Mesenchymal stem cell (in vitro differentiated cells and primary cell): ENCODE results near the gene CAMK1D.

Experiments used
- DNase-seq: peaks from one replicate; pipeline ENCODE4 v3.0.0-alpha.2; 2013
- H2AFZ ChIP-seq: one replicate; pipeline ENCODE4 v1.6.1; 2013; ENCODE audit warnings: low read depth, mild to moderate bottlenecking, control low read depth, inconsistent platforms, low read length, moderate library complexity
- H2AK5ac ChIP-seq: 2 replicates; pipeline ENCODE4 v1.6.1; 2013; ENCODE audit warnings: low read length, moderate library complexity, mild to moderate bottlenecking, inconsistent platforms; ENCODE audit not compliant: severe bottlenecking
- H2BK120ac ChIP-seq: one replicate; pipeline ENCODE4 v1.6.1; 2013; ENCODE audit warnings: low read depth, mild to moderate bottlenecking, inconsistent platforms, low read length, moderate library complexity
- H2BK12ac ChIP-seq, 2 experiments: one replicate each; pipeline ENCODE4 v1.6.1; 2013; ENCODE audit warnings: inconsistent platforms in 2 of 2, low read length in 2 of 2, mild to moderate bottlenecking in 2 of 2, moderate library complexity in 2 of 2, control low read depth in 1 of 2
- H2BK15ac ChIP-seq: one replicate; pipeline ENCODE4 v1.6.1; 2013; ENCODE audit warnings: mild to moderate bottlenecking, low read depth, inconsistent platforms; ENCODE audit not compliant: poor library complexity, severe bottlenecking
- H2BK5ac ChIP-seq: 2 replicates; pipeline ENCODE4 v1.6.1; 2013; ENCODE audit warnings: low read depth, mild to moderate bottlenecking, low read length, control low read depth, inconsistent platforms; ENCODE audit not compliant: poor library complexity, severe bottlenecking
- H3K14ac ChIP-seq, 2 experiments: one replicate each; pipeline ENCODE4 v1.6.1; 2013; ENCODE audit warnings: inconsistent platforms in 2 of 2, low read length in 2 of 2, control low read depth in 1 of 2, mild to moderate bottlenecking in 1 of 2, moderate library complexity in 1 of 2
- H3K18ac ChIP-seq, 2 experiments: one replicate each; pipeline ENCODE4 v1.6.1; 2013; ENCODE audit warnings: inconsistent platforms in 2 of 2, low read length in 2 of 2, control low read depth in 1 of 2, low read depth in 1 of 2, mild to moderate bottlenecking in 1 of 2
- H3K23ac ChIP-seq, 2 experiments: one replicate each; pipeline ENCODE4 v1.6.1; 2013; ENCODE audit warnings: inconsistent platforms in 2 of 2, low read length in 2 of 2, mild to moderate bottlenecking in 2 of 2, moderate library complexity in 2 of 2, control low read depth in 1 of 2
- H3K27ac ChIP-seq: 2 replicates; pipeline ENCODE4 v1.5.1; 2013; ENCODE audit warnings: mild to moderate bottlenecking, moderate library complexity, low read length, control low read depth, inconsistent platforms; ENCODE audit not compliant: poor library complexity, severe bottlenecking
- H3K27me3 ChIP-seq, 2 experiments: 2 replicates each; pipeline versions ENCODE4 v1.6.1 to v1.7.0; 2013; ENCODE audit warnings: low read length in 2 of 2, mild to moderate bottlenecking in 2 of 2, moderate library complexity in 2 of 2, control low read depth in 1 of 2, inconsistent platforms in 1 of 2; ENCODE audit not compliant: control insufficient read depth in 1 of 2, insufficient read depth in 1 of 2
- H3K36me3 ChIP-seq, 2 experiments: 2 replicates each; pipeline versions ENCODE4 v1.6.1 to v1.7.0; 2013; ENCODE audit warnings: low read length in 2 of 2, control low read depth in 1 of 2, inconsistent platforms in 1 of 2, low read depth in 1 of 2, mild to moderate bottlenecking in 1 of 2; ENCODE audit not compliant: insufficient read depth in 2 of 2, control insufficient read depth in 1 of 2
- H3K4ac ChIP-seq, 2 experiments: one replicate each; pipeline ENCODE4 v1.6.1; 2013; ENCODE audit warnings: inconsistent platforms in 2 of 2, low read length in 2 of 2, mild to moderate bottlenecking in 2 of 2, moderate library complexity in 2 of 2, control low read depth in 1 of 2, low read depth in 1 of 2
- H3K4me1 ChIP-seq: 2 replicates; pipeline ENCODE4 v1.6.1; 2013; ENCODE audit warnings: low read depth, low read length, control low read depth; ENCODE audit not compliant: control insufficient read depth, insufficient read depth
- H3K4me2 ChIP-seq: 2 replicates; pipeline ENCODE4 v1.6.1; 2013; ENCODE audit warnings: low read length, mild to moderate bottlenecking, inconsistent platforms; ENCODE audit not compliant: poor library complexity, severe bottlenecking
- H3K4me3 ChIP-seq, 2 experiments: 2 replicates each; pipeline versions ENCODE4 v1.5.1 to v1.7.0; 2013; ENCODE audit warnings: low read length in 2 of 2, mild to moderate bottlenecking in 2 of 2, control low read depth in 1 of 2, low read depth in 1 of 2; ENCODE audit not compliant: insufficient read depth in 1 of 2
- H3K79me1 ChIP-seq: replicated peaks from 2 replicates; pipeline ENCODE4 v1.6.1; 2013; ENCODE audit warnings: mild to moderate bottlenecking, control low read depth, low read length, inconsistent platforms; ENCODE audit not compliant: poor library complexity, severe bottlenecking
- H3K9ac ChIP-seq: 2 replicates; pipeline ENCODE4 v1.7.0; 2013; ENCODE audit warnings: mild to moderate bottlenecking, low read length, moderate library complexity
- H3K9me3 ChIP-seq: 2 replicates; pipeline ENCODE4 v1.7.0; 2013; ENCODE audit warnings: mild to moderate bottlenecking, low read length; ENCODE audit not compliant: control insufficient read depth
- H4K8ac ChIP-seq: one replicate; pipeline ENCODE4 v1.6.1; 2013; ENCODE audit warnings: inconsistent platforms, mild to moderate bottlenecking, low read length, moderate library complexity
- H4K91ac ChIP-seq: one replicate; pipeline ENCODE4 v1.6.1; 2013; ENCODE audit warnings: mild to moderate bottlenecking, low read length, inconsistent platforms
- WGBS: methylation state at CpG from one replicate; pipeline ENCODE4 v1.1.7; 2013; ENCODE audit warnings: mixed read lengths; 5-methylcytosine and 5-hydroxymethylcytosine counted together

The CAMK1D gene

DNA sequence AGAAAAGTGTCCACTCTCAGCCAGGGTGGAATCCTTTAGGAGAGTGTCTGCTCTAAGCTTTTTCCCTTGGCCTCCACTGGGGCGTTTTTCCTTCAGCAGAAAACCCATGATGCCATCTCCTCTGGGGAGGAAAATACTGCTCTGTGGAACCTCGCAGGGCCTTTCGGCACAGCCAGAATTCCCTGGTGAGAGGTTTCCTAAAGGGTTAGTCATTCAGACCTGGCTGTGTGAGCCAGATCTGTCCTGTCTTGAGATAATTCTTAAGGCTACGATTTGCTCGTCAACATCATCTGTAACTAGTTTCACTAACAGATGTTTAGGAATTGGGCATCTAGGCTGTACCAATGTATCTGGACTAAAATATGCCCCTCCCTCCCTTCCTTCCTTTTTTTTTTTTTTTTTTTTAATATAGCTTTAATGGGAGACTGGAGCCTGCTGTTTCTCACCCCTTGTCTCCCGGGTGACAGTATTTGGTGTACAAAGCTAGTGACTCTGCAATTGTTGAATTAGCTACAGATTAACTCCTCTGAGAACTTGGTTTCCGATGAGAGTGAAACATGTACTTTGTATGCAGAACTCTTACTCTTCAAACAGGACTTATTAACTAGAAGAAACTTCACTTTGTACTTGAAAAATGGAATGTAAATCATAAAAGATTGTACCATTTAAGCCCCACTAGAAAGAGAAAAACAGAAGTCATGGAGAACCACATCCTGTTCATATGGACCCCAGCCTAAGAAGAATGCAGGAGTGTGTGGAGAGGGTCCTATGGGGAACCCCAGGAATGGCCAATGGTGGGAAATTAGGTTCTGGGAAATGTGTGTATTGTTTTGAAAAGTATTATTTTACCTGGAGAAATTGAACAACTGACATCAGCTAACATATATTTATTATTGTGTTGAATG is 230.9 kb downstream of the CAMK1D start:
- Histone ChIP-seq H3K14ac (no peak overlapping the region), H3K9ac (peak overlapping the region; percentile 82), H2BK12ac (no peak overlapping the region), H3K4me1 (peaks cover 3% of the 10 kb centered on the region), H2BK5ac (peak overlapping the region; percentile 46), H3K23ac (no peak overlapping the region), H2AK5ac (peak overlapping the region; percentile 81), H3K27ac (peak overlapping the region; percentile 85), H3K4me2 (peak overlapping the region; percentile 10), H2BK15ac (no peak overlapping the region), H3K4ac (no peak overlapping the region), H2BK120ac (no peak overlapping the region), H4K91ac (no peak overlapping the region), H3K27me3 (no peaks in the 10 kb centered on the region), H3K79me1 (peaks cover 49% of the 10 kb centered on the region), H4K8ac (no peak overlapping the region), H3K36me3 (peaks cover 0 to 8% of the 10 kb centered on the region in 2 experiments), H3K4me3 (peak overlapping the region in 1 of 2 experiments; percentile 54), H3K9me3 (peaks cover 7% of the 10 kb centered on the region), H2AFZ (no peak overlapping the region), H3K18ac (no peak overlapping the region)
- 85% methylated on average over 4 of the region's 7 CpGs for WGBS
- DNase-seq, result no peak

- Histone ChIP-seq H2BK120ac (no peak overlapping the region), H3K23ac (no peak overlapping the region), H2BK5ac (no peak overlapping the region)
Measured at GRCh38 chr10:12583891-12584595, 234.7 kb downstream of the CAMK1D start.

DNA sequence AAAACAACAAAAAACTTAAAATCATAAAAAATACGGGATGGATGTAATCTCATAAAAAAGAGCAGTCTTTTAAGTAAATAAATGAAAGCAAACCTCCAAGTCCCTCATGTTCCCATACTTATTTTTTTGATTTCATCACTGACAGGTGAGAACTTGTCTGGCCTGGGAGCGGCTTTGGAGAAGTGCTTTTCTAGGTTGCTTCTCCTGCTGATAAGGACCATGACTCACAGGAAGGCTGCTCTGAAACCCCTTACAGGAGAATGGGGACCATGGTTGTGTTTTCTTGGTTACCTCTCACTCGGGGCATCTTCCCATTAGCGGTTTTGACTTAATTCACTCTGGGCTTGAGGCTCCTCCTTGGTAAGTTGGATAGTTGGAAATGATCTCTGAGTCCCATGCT is 237.4 kb downstream of the CAMK1D start:
- Histone ChIP-seq H3K23ac (no peak overlapping the region), H3K36me3 (peaks cover 0 to 2% of the 10 kb centered on the region in 2 experiments), H3K9ac (no peak overlapping the region), H3K4me2 (no peak overlapping the region), H3K4me3 (no peak overlapping the region), H2BK12ac (no peak overlapping the region), H3K14ac (no peak overlapping the region), H2AK5ac (no peak overlapping the region), H2AFZ (no peak overlapping the region), H3K27me3 (no peaks in the 10 kb centered on the region), H2BK5ac (no peak overlapping the region), H3K27ac (no peak overlapping the region), H3K4ac (no peak overlapping the region), H4K91ac (no peak overlapping the region), H3K79me1 (peaks cover 36% of the 10 kb centered on the region), H3K18ac (no peak overlapping the region), H3K4me1 (no peaks in the 10 kb centered on the region), H2BK120ac (no peak overlapping the region), H3K9me3 (no peaks in the 10 kb centered on the region), H4K8ac (no peak overlapping the region), H2BK15ac (no peak overlapping the region)
- WGBS, result 93% methylated on average over 3 of the region's 4 CpGs
- no peak for DNase-seq

More at GRCh38 chr10:12583891-12584595, 234.7 kb downstream of the CAMK1D start:
- no peak overlapping the region for H2BK15ac ChIP-seq
- no peak overlapping the region for H4K8ac ChIP-seq
- WGBS, result 76% methylated on average over 5 of the region's 5 CpGs
- no peaks in the 10 kb centered on the region for H3K9me3 ChIP-seq
- no peak for DNase-seq
- H3K4me2 ChIP-seq, result no peak overlapping the region
- H2AFZ ChIP-seq, result no peak overlapping the region
- H3K79me1 ChIP-seq, result peaks cover 37% of the 10 kb centered on the region
- no peak overlapping the region for H3K14ac ChIP-seq
- H3K4me1 ChIP-seq, result peaks cover 3% of the 10 kb centered on the region
- no peak overlapping the region for H2AK5ac ChIP-seq
- H3K27ac ChIP-seq, result no peak overlapping the region
- H3K9ac ChIP-seq, result no peak overlapping the region
- peaks cover 0 to 2% of the 10 kb centered on the region in 2 experiments for H3K36me3 ChIP-seq
- no peak overlapping the region for H3K4me3 ChIP-seq
- no peak overlapping the region for H4K91ac ChIP-seq
- H3K27me3 ChIP-seq, result no peaks in the 10 kb centered on the region
- H2BK12ac ChIP-seq, result no peak overlapping the region
- no peak overlapping the region for H3K4ac ChIP-seq
- no peak overlapping the region for H3K18ac ChIP-seq

DNA sequence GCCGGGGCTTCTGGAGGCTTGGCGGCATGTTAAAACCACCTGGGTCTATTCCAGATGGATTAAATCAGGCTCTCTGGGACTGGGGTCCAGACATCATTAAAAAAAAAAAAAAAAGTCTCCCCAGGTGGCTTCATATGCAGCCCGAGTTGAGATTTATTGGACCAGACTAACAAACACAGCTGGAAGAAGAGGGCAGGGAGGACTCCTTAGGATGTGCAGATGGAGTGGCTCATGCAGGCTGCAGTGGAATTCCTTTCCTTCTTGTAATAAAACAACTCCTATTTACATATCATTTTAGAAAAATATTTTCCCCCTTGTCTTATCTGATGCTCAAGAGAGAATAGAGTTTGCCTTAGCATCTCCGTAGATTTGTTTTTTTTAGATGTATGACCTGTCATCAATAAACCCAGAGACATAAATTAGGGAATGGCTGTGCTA is 238.1 kb downstream of the CAMK1D start:
- no peak overlapping the region for H3K18ac ChIP-seq
- no peak overlapping the region for H4K91ac ChIP-seq
- no peak for DNase-seq
- no peak overlapping the region for H3K27ac ChIP-seq
- H3K9me3 ChIP-seq, result no peaks in the 10 kb centered on the region
- H3K36me3 ChIP-seq, result peaks cover 0 to 2% of the 10 kb centered on the region in 2 experiments
- no peaks in the 10 kb centered on the region for H3K4me1 ChIP-seq
- H2BK12ac ChIP-seq, result no peak overlapping the region
- no peak overlapping the region for H2AFZ ChIP-seq
- no peak overlapping the region for H2BK15ac ChIP-seq
- 52% methylated on average over 4 of the region's 4 CpGs for WGBS
- H2AK5ac ChIP-seq, result no peak overlapping the region
- no peak overlapping the region for H3K23ac ChIP-seq
- H2BK120ac ChIP-seq, result no peak overlapping the region
- no peak overlapping the region for H3K4ac ChIP-seq
- H3K79me1 ChIP-seq, result peaks cover 40% of the 10 kb centered on the region
- H3K4me3 ChIP-seq, result peak overlapping the region in 1 of 2 experiments; percentile 70
- H4K8ac ChIP-seq, result no peak overlapping the region
- H3K4me2 ChIP-seq, result no peak overlapping the region
- H3K14ac ChIP-seq, result no peak overlapping the region
- H3K27me3 ChIP-seq, result no peaks in the 10 kb centered on the region
- H3K9ac ChIP-seq, result peak overlapping the region; percentile 62
- H2BK5ac ChIP-seq, result no peak overlapping the region
